NK-92 (cell line): ENCODE data around the gene C10orf120.

ENCODE experiments used
- DNase-seq: peaks from one replicate; lab custom pipeline; 2025; ENCODE audit not compliant: unreplicated experiment; lab: John Stamatoyannopoulos, UW

C10orf120 gene

DNA sequence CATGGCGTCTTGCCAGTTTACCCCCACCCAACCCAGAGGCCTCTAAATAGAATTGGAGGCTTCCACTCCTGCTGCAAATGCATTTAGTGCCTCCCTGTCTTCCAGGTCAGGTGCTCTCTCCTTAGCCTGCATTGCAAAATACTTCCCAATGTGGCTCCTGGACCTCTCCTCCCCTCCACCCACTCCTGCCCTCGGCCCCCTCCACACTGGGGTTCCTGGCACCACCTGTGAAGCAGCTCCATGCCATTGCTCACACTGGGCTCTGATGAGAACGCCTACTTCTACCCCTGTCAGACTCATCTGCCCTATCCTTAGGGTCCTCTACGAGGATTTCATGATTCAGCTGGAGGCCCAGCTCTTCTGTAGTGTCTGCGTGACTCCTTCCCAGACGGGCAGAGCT lies 37.4 kb downstream of the C10orf120 start:
- no peak for DNase-seq

GRCh38 chr10:122660696-122661095 lies 39.0 kb downstream of the C10orf120 start:
- DNase-seq, result no peak

DNA sequence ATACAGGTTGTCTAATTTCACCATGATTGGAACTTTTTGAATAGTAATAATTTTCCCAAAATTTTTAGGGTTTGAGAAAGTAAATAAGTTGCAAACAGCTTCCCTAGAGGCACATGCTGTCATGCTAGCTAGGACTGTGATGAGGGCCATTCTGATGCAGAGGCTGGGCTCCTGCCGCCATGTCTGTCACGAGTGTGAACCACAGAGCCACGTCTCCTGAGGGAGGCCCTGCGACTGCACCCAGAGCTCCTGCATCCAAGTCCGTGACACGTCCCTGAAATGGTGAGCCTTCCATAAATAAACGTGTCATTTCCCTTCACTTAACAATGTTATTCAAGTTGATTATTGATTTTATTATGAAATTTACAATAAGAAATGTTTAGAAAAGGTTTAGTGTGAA lies 40.0 kb downstream of the C10orf120 start:
- DNase-seq, result no peak

- DNase-seq, result no peak
Observed at GRCh38 chr10:122659126-122659525, 40.5 kb downstream of the C10orf120 start.

DNA sequence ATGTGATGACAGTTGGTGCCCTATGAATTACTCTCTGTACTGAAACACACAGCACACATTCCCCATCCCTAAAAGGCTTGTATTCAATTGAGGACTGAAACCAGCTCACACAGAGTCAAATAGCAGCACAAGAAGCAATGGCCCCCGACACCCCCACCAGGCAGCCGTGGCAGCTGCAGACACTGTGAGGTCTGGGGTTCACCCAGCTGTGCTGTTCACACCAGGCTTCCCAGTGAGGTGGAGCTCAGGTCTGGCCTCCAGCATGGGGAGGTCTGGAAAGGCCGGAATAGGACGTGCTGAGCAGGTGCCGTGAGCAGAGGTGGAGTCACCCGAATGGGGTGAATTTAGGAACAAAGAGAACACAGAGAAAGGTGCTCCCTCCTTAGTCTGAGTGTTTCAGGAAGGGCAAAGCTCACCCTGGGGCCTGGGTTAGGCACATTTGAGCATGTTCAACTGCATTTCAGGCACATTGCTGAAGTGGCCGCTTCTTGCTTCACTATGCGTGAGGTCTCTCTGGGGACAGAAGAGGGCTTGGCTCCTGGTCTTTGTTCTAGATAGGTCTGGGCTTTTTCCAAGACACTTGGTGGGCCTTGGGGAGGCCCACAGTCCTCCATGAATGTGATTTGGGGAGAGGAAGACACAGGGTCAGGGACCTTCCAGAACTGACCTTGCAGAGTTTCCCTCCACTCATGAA lies 41.1 kb downstream of the C10orf120 start:
- DNase-seq, result no peak

- no peak for DNase-seq
Observed at GRCh38 chr10:122657729-122658128, 41.9 kb downstream of the C10orf120 start.

DNA sequence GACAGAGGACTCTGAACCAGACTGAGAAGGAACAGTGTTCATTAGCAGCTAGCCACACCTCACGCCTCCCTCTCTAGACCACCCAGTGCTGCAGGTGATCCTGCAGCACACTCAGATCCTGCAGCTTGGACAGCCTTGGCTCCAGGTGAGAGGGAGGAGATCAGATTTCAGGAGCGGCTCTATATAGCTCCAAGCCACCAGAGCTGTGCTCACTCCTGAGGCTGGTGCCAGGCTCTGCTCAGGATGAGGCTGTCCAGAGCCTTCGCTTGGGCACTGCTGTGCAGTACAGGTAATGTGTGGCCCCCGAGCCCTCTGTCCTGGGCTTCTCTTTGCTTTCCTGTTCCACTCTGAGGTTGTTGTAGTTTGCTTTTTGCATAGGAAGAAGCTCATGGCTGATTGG lies 42.4 kb downstream of the C10orf120 start:
- DNase-seq, result no peak

DNA sequence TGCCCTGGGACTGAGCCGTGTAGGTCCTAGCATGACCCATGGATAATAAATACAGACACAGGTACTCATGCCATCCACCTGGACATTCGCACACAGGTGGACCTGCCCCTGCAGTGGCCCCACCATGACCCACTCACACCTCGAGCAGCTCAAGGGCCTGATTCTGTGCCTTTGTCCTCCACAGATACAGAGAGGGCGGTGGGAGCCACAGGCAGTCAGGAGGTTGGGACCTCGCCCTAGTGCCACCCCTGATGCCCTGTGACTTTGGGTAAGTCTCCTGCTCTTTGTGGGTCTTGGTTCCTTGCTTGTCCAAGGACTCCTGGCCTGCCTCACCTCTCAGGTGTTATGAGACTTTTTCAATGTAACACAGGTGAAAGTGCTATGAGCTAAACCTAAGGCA lies 42.9 kb downstream of the C10orf120 start:
- DNase-seq, result no peak

DNA sequence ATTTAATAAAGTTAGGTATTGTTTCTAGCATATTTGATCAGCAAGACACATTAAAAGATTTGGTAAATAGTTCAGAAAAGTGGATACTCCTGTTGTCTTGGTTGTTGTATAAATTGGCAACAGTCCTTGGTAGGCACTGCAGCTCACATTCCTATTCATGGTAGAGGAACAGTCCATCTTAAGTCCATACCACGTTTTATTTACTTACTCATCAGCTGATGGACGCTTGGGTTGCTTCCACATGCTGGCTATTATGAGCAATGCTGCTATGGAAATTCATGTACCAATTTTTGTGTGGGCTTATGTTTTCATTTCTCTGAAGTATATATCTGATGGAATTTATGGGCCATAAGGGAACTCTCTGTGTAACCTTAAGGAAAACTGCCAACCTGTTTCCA lies 43.3 kb downstream of the C10orf120 start:
- DNase-seq, result no peak

- no peak for DNase-seq
Observed at GRCh38 chr10:122655524-122656307, 43.9 kb downstream of the C10orf120 start.

GRCh38 chr10:122650331-122650730 lies 49.3 kb downstream of the C10orf120 start:
- DNase-seq, result no peak

GRCh38 chr10:122649903-122650302 lies 49.7 kb downstream of the C10orf120 start:
- no peak for DNase-seq

GRCh38 chr10:122648599-122649428 lies 50.8 kb downstream of the C10orf120 start:
- DNase-seq, result no peak
